Activated naive CD4-positive, alpha-beta T cell treated with anti-CD3 and anti-CD28 coated beads, Interleukin-2, amount 10 ng/mL, durations not matched to agents 7 days and 5 days (primary cell): ENCODE measurements around the gene SRP14.

ENCODE experiments used
- CTCF ChIA-PET: fragments of 350-600 bp; sonication (Branson Sonifier 250); formaldehyde crosslinking; loops from one replicate; lab custom pipeline; 2021; ENCODE audit warnings: antibody characterized with exemption; lab: Charles Lee
- DNase-seq: peaks from one replicate; pipeline ENCODE4 v3.0.0-alpha.2; 2020
- H3K27ac Mint-ChIP-seq: one replicate; pipeline ENCODE4 v1.8.0; 2021; ENCODE audit warnings: mild to moderate bottlenecking, moderate library complexity, mixed read lengths
- H3K27me3 Mint-ChIP-seq: one replicate; pipeline ENCODE4 v1.8.0; 2021; ENCODE audit warnings: mild to moderate bottlenecking, mixed read lengths
- H3K36me3 Mint-ChIP-seq: one replicate; pipeline ENCODE4 v1.8.0; 2021; ENCODE audit warnings: mixed read lengths
- H3K4me1 Mint-ChIP-seq: one replicate; pipeline ENCODE4 v1.8.0; 2021; ENCODE audit warnings: mixed read lengths
- H3K4me3 Mint-ChIP-seq: one replicate; pipeline ENCODE4 v1.8.0; 2021; ENCODE audit warnings: mild to moderate bottlenecking, moderate library complexity, mixed read lengths
- H3K9me3 Mint-ChIP-seq: one replicate; pipeline ENCODE4 v1.8.0; 2021; ENCODE audit warnings: mixed read lengths

Gene SRP14

DNA sequence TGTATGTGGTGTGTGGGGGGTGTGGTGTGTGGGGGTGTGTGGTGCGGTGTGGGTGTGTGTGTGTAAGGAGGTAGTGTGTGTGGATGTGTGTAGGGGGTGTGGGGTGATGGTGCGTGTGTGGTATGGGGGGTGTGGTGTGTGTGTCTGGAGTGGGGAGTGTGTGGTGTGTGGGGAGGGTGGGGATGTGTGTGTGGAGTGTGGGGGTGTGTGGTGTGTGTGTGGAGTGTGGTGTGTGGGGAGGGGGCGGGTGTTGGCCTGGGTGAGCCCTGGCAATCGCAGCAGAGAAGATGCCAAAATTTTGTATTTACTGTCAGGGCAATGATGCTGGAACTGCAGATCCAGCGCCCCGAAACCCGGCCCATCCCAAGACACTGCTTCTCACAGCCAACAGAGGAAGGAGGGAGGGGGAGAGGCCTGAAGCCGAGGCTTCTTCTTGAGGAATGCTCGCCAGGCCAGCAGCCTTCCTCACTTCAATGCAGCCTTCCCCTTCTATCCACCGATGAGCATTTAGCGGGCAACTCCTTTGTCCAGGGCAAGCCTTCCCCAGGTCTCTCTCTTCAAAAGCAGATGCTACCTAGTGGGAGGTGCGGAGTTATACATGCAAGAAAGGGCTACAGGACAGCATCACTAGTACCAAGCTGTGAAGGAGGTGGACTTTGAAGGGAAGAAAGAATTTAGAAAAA lies 11.9 kb upstream of the SRP14 start:
- Mint-ChIP-seq H3K9me3 (no peaks in the 10 kb centered on the region), H3K27me3 (peaks cover 8% of the 10 kb centered on the region), H3K4me1 (peaks cover 94% of the 10 kb centered on the region), H3K36me3 (peaks cover 25% of the 10 kb centered on the region), H3K4me3 (no peak overlapping the region), H3K27ac (peak overlapping the region; percentile 58)
- CTCF ChIA-PET = interaction anchor here (5.6 kb wide), 1 partner anchor 56 kb away, joined by 68 read pairs; the partner anchor contains the start of gene BMF
- no peak for DNase-seq

DNA sequence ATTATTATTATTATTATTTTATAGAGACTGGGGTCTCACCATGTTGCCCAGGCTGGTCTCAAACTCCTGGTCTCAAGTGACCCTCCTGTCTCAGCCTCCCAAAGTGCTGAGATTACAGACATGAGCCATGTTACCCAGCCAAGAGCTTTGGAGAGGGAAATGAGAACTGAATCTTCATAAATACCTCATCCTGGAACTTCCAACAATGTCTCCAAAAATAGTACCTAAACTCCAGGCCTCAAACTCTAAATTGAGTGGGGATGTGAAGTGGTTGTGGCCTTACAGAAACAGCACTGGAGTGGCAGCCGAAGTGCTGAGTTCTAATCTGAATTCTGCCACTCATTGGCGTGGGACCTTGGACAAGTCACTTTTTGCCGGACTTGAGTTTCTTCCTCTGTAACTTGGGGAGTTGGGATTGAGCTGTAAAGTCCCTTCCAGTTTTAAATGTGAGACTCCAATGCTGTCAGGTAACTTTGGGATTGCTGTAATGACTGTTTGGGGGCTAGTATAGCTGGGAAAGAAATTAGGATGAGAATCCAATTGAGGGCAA lies 10.0 kb upstream of the SRP14 start:
- Mint-ChIP-seq H3K27me3 (peaks cover 3% of the 10 kb centered on the region), H3K36me3 (peaks cover 31% of the 10 kb centered on the region), H3K9me3 (no peaks in the 10 kb centered on the region), H3K27ac (peak overlapping the region; percentile 80), H3K4me1 (peaks cover 94% of the 10 kb centered on the region), H3K4me3 (no peak overlapping the region)
- no peak for DNase-seq
- CTCF ChIA-PET = interaction anchor here (0.7 to 8.4 kb wide), 8 partner anchors 50 to 289 kb away, joined by 3 to 255 read pairs (median 6); partner anchors contain the start of gene BMF

DNA sequence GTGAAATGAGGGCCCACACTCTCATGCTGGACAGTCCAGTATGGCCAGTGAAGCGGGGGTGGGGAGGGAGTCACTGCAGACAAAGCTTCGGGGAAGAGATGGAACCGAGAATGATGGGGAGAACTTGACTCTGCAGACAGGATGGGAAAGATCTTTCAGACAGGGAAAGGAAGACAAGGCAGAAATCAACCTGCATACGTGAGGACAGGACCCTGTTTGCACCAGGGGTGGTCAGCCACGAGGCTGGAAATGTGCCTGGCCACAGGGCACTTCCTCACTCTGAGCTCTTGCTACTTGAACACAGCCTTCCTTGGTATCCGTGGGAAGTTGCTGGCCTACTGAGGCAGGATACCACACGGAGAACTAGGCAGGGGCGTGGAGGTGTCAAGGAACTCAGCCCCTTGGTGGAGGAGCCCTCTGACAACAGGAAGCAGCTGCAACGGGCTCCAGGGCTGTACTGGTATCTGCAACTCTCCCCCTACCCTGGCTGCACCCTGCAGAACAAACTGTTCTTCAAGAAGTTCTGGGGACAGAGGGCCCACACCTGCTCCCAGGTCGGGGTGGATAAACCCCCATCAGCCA lies 9.3 kb upstream of the SRP14 start:
- Mint-ChIP-seq H3K27ac (peak overlapping the region; percentile 93), H3K36me3 (peaks cover 27% of the 10 kb centered on the region), H3K4me3 (peak overlapping the region; percentile 4), H3K27me3 (peaks cover 3% of the 10 kb centered on the region), H3K4me1 (peaks cover 89% of the 10 kb centered on the region), H3K9me3 (no peaks in the 10 kb centered on the region)
- CTCF ChIA-PET = interaction anchor here (0.7 to 8.4 kb wide), 11 partner anchors 12 to 290 kb away, joined by 3 to 255 read pairs (median 4); partner anchors contain the start of gene BMF
- peak; percentile 68 for DNase-seq

DNA sequence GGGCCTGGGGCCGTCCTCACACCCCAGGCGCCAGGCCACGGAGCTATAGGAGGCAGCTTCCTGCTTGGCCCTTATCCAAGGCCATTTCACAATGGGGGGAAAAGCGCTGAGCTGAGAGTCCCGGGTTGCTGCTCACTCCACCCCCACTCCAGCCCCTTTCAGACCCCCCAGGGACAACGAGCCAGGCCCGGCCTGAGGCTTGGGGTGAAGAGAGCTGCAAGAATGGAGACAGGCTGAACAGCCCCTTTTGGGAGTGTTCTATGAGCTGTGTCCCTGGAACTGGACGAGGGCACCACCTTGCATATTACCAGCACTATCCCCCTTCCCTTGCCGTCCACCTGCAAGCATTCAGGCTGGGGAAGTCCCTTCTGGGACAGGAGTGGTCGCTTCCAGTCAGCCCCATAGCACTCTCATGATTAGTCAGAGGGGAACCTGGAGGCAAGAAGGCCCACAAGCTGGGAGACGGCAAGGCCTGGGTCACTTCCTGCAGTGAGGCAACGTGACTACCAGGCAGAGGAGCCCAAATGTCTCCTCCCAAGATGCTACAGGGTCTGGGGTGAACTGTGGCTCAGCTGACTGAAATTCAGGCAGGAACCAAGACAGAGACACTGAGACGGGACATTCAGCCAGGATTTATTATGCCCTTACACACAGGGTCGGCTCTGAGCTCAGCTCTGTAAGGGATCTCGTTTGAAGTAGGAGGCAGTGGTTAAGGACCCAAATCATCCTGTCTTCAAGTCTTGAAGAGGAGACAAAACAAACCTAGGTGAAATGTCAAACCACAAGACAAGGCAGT lies 8.6 kb upstream of the SRP14 start:
- H3K4me3 Mint-ChIP-seq = peak overlapping the region; percentile 4
- H3K4me1 Mint-ChIP-seq = peaks cover 84% of the 10 kb centered on the region
- DNase-seq = peak; percentile 73
- no peaks in the 10 kb centered on the region for H3K9me3 Mint-ChIP-seq
- H3K36me3 Mint-ChIP-seq = peaks cover 24% of the 10 kb centered on the region
- CTCF ChIA-PET = interaction anchor here (0.7 to 8.4 kb wide), 16 partner anchors 12 to 272 kb away, joined by 3 to 255 read pairs (median 4); partner anchors contain the start of genes BMF and BUB1B
- H3K27ac Mint-ChIP-seq = peak overlapping the region; percentile 93
- H3K27me3 Mint-ChIP-seq = no peaks in the 10 kb centered on the region

DNA sequence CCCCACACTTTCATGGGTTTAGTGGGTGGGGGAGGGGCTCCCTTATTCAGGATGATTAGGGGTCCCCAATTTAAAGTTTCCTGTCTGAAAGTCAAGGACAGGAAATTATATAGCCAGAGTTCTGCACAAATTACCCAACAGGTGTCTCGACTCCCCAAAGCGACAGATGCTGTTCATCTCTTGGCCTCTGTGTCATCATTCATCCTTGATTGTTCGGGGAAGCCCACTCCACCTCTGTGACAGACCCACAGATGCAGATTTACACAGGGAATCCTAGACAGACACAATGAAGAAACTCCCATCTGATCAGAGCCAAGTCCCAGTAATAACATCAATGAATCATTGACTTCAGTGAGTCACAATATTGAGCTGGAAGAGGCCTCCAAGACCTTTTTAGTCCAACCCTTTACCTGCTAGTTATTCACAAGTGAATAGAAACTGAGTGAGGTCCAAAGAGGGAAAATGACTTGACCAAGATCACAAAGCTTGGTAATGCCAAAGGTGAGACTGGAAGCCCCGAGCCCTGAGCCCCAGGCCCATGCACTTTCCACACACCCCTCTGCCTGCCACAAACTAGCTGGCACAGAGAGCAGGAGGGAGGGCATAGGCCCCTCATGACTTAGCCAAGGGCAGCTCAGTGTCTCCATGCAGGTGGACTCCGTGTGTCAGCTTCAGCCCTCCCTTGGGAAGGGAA lies 7.9 kb upstream of the SRP14 start:
- Mint-ChIP-seq H3K9me3 (no peaks in the 10 kb centered on the region), H3K27me3 (no peaks in the 10 kb centered on the region), H3K27ac (peak overlapping the region; percentile 93), H3K4me3 (no peak overlapping the region), H3K4me1 (peaks cover 77% of the 10 kb centered on the region), H3K36me3 (peaks cover 21% of the 10 kb centered on the region)
- no peak for DNase-seq
- CTCF ChIA-PET = interaction anchor here (0.9 to 8.4 kb wide), 15 partner anchors 13 to 258 kb away, joined by 3 to 255 read pairs (median 4); partner anchors contain the start of genes BMF and BUB1B

DNA sequence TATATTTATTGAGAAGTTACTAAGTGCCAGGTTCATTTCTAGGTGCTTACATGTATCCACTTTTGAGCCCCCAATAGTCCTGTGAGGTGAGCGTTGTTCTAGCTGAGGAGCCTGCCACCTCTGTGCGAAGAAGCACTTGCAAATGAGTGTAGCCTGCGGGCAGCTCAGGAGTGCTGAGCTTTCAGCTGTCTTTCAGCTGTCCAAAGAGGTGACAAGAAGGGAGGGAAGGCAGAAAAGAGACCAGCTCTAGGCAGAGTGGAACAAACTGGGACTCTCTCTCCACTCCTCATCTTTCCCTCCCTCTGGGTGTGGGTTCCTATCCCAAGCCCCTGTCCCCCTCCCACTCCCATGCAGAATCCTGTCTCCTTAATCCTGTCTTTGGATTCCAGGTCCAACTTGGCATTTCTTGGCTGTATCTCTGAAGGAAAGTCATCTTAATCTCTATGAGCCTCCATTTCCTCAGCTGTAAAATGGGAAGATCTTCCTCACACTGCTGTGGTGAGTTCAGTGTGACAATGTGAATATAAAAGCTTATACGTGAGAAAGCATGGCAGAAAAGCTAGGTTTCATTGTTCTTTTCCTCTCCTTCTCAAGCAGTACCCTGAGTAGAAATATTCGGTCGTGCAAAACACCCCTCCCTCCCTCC lies 6.7 kb upstream of the SRP14 start:
- Mint-ChIP-seq H3K27me3 (no peaks in the 10 kb centered on the region), H3K9me3 (no peaks in the 10 kb centered on the region), H3K27ac (peak overlapping the region; percentile 58), H3K4me1 (peaks cover 80% of the 10 kb centered on the region), H3K36me3 (peaks cover 21% of the 10 kb centered on the region), H3K4me3 (no peak overlapping the region)
- DNase-seq = no peak
- CTCF ChIA-PET = interaction anchor here (0.7 to 8.4 kb wide), 34 partner anchors 8 to 291 kb away, joined by 3 to 255 read pairs (median 4); partner anchors contain the start of genes BMF and BUB1B

DNA sequence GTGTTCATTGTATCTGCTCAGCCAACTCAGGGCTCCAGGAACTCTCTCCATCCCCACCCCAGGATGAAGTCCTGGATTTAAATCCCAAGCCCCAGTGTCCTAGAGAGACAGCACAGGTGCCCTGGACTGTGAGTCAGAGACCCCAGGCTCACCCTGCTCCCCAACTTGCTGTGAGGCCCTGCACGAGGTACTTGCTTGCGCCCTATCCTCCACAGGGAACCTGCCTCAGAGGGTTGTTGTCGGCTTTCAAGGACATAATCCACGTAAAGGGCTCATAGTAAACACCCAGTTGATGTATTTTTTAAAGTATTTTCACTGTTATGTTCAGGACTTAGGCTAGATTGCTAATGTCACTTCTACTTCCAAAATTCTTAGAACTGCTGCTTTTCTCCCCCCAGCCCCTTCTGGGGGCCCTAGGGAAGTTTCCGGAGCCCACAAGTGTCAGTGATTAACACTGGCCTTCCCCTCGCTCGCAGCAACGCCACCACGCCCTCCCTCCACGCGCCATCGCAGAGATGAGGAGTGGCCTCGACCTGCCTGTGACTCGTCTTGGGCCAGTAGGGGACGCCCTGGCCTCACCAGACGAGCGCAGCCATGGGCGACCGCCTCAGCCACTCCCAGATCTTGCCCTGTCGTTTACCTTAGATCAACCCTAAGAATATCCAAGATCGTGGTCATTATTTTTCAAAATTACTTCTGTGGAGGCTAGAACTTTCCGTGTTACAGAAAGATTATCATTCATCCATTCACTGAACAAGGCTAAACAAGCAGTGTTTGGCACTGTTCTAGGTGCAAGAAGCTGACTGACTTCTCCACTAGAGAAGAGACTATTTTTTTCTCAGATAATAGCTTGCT lies 6.0 kb upstream of the SRP14 start:
- Mint-ChIP-seq H3K9me3 (no peaks in the 10 kb centered on the region), H3K4me3 (peak overlapping the region; percentile 19), H3K27ac (peak overlapping the region; percentile 74), H3K4me1 (peaks cover 84% of the 10 kb centered on the region), H3K27me3 (no peaks in the 10 kb centered on the region), H3K36me3 (peaks cover 21% of the 10 kb centered on the region)
- CTCF ChIA-PET = interaction anchor here (0.7 to 8.4 kb wide), 36 partner anchors 8 to 292 kb away, joined by 3 to 255 read pairs (median 4); partner anchors contain the start of genes BMF and BUB1B
- peak; percentile 89 for DNase-seq

DNA sequence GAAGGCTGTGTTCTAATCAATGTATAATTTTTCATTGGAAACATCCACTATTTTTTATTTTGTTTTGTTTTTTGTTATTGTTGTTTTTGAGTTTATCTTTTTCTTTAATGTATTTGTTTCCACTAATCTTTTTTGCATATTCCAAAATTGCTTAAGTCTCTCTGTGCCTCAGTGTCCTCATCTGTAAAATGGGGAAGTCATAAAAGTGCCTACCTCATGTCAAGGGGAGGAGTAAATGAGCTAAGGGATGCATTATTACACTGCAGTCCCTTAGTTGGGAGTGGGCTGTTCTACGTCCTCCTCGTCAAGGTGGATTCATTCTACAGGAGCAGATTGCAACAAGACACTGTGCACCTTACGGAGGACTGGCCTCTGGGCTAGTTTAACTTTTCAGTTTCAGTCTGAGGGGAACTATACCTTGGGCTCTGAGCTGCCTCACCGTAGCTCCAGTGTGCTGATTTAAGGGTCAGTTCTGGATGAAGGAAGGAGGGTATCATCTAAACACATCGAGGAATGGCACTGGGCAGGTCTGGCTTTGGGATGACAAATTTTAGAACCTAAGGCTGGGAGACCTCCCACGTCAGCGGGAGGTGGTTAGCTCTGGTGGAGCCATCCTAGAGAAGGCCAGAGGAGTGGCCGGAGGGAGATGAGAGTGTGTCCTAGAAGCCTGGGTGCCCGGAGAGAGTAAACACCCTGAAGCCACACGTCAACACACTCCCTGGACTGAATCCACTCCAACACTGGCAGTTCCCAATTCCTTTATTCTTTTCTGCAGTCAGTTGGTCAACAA lies 5.1 kb upstream of the SRP14 start:
- CTCF ChIA-PET = interaction anchor here (1.0 to 8.4 kb wide), 6 partner anchors 8 to 234 kb away, joined by 3 to 255 read pairs (median 4); partner anchors contain the start of genes BMF and BUB1B
- no peak overlapping the region for H3K4me3 Mint-ChIP-seq
- no peaks in the 10 kb centered on the region for H3K27me3 Mint-ChIP-seq
- peaks cover 18% of the 10 kb centered on the region for H3K36me3 Mint-ChIP-seq
- H3K9me3 Mint-ChIP-seq = no peaks in the 10 kb centered on the region
- H3K4me1 Mint-ChIP-seq = peaks cover 77% of the 10 kb centered on the region
- no peak overlapping the region for H3K27ac Mint-ChIP-seq
- DNase-seq = no peak

DNA sequence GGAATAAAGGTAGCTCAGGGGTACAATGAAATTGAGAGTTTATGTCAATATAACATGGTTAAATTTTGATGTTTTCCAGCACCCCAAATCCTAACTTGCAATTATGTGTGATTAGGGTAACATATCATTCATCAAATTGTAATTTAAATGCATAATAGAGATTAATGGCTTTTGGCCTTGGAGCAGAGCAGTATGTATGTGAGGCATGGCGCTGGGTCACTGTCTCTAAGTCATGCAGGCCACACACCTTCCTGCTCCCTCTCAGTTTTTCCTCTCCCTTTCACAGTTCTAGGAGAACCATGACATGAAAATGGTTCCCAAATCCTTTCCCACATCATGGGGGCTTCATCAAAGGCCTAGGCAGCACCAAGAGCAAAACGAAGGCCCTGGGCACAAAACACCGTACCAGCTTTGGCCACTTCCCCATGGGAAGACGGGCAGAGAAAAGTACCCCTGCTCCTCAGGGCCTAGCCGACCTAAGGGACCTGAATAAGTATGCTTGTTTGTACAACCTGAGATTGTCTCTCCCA lies 3.9 kb upstream of the SRP14 start:
- no peak for DNase-seq
- Mint-ChIP-seq H3K27ac (no peak overlapping the region), H3K4me3 (no peak overlapping the region), H3K9me3 (no peaks in the 10 kb centered on the region), H3K4me1 (peaks cover 70% of the 10 kb centered on the region), H3K27me3 (no peaks in the 10 kb centered on the region), H3K36me3 (peaks cover 24% of the 10 kb centered on the region)
- CTCF ChIA-PET = interaction anchor here (1.7 to 8.4 kb wide), 3 partner anchors 62 to 230 kb away, joined by 4 to 255 read pairs (median 172); partner anchors contain the start of genes BMF and BUB1B

DNA sequence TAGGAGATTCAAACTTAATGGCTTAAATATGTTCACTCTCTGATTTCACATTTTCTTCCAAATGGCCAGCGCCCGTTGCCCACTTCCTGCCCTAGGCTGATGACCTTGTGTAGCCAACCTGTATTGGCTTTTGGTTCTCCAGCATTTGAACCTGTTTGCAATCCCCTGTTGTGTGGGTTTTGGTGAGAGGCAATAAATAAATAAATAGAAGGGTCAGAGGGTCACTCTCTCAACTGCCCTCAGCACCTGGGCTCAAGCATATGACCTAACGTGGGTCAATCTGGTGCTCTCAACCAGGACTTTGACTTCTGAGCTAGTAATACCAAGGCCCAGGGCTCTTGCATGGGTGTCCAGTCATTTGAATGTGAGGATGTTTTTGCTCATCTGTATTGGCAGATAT lies 1.8 kb upstream of the SRP14 start:
- H3K4me1 Mint-ChIP-seq = peaks cover 65% of the 10 kb centered on the region
- H3K27ac Mint-ChIP-seq = peak overlapping the region; percentile 90
- DNase-seq = no peak
- H3K36me3 Mint-ChIP-seq = peaks cover 33% of the 10 kb centered on the region
- H3K9me3 Mint-ChIP-seq = no peaks in the 10 kb centered on the region
- peak overlapping the region; percentile 95 for H3K4me3 Mint-ChIP-seq
- no peaks in the 10 kb centered on the region for H3K27me3 Mint-ChIP-seq
- CTCF ChIA-PET = interaction anchor here (0.8 to 4.0 kb wide), 8 partner anchors 11 to 355 kb away, joined by 3 to 34 read pairs (median 4); partner anchors contain the start of gene PLCB2

DNA sequence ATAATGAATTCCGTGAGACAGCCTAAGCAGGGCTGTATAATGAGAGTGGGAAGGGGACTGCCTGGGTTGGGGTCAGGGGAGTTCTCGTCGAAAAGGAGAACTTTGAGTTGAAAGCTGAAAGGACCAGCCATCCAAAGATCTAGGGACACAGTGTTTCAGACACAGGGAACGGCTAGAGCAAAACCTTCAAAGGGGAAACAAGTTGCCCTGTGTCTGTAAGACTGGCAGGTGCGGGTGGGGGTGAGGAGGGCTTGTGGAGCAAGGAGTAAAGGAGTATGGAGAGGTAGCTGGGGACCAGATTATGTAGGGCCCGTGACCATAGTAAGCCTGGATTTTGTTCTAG lies 1.3 kb upstream of the SRP14 start:
- peak overlapping the region; percentile 95 for H3K4me3 Mint-ChIP-seq
- no peak for DNase-seq
- H3K27ac Mint-ChIP-seq = peak overlapping the region; percentile 90
- H3K36me3 Mint-ChIP-seq = peaks cover 35% of the 10 kb centered on the region
- H3K4me1 Mint-ChIP-seq = peaks cover 60% of the 10 kb centered on the region
- CTCF ChIA-PET = interaction anchor here (1.0 to 4.0 kb wide), 9 partner anchors 11 to 355 kb away, joined by 3 to 34 read pairs (median 4); partner anchors contain the start of gene PLCB2
- no peaks in the 10 kb centered on the region for H3K27me3 Mint-ChIP-seq
- H3K9me3 Mint-ChIP-seq = no peaks in the 10 kb centered on the region
